SU-DHL-6 (cell line): ENCODE data around the gene IGFBPL1.

Source experiments
- H2AFZ ChIP-seq: fragments of 200-600 bp; sonication (generic); 2 replicates; pipeline ENCODE4 v1.6.1; 2014; ENCODE audit warnings: low read depth, mild to moderate bottlenecking, moderate library complexity, mixed read lengths, antibody characterized with exemption, low read length; ENCODE audit not compliant: severe bottlenecking
- H3F3A ChIP-seq: fragments of 200-600 bp; shearing (Covaris generic); 2 replicates; pipeline ENCODE4 v1.6.0; 2016; ENCODE audit warnings: antibody characterized with exemption, mild to moderate bottlenecking; ENCODE audit not compliant: insufficient read depth
- H3K27ac ChIP-seq: fragments of 200-600 bp; sonication (generic); 2 replicates; pipeline ENCODE4 v1.5.1; 2016; ENCODE audit warnings: low read depth, mild to moderate bottlenecking, low read length, moderate library complexity, mixed read lengths
- H3K27me3 ChIP-seq: fragments of 200-600 bp; sonication (generic), shearing (Covaris generic); 2 replicates; pipeline ENCODE4 v1.6.0; 2014; ENCODE audit warnings: mild to moderate bottlenecking, low read length
- H3K36me3 ChIP-seq: fragments of 200-600 bp; sonication (generic); 2 replicates; pipeline ENCODE4 v1.6.1; 2014; ENCODE audit warnings: mild to moderate bottlenecking, low read length, mixed read lengths
- H3K4me2 ChIP-seq: fragments of 300-600, 200-600 bp; shearing (Covaris generic), sonication (generic); 2 replicates; pipeline ENCODE4 v1.6.0; 2014; ENCODE audit warnings: low read length, low read depth, mild to moderate bottlenecking; ENCODE audit not compliant: poor library complexity, severe bottlenecking
- H3K4me3 ChIP-seq: fragments of 200-600 bp; sonication (generic); 2 replicates; pipeline ENCODE4 v1.5.1; 2014; ENCODE audit warnings: antibody characterized with exemption, low read length, mild to moderate bottlenecking, mixed read lengths; ENCODE audit not compliant: insufficient read depth, poor library complexity, severe bottlenecking
- H3K79me2 ChIP-seq: fragments of 200-600 bp; sonication (generic); 2 replicates; pipeline ENCODE4 v1.6.1; 2014; ENCODE audit warnings: mild to moderate bottlenecking, low read length, moderate library complexity; ENCODE audit not compliant: insufficient read depth
- H3K9ac ChIP-seq: fragments of 200-600 bp; sonication (generic); 2 replicates; pipeline ENCODE4 v1.7.0; 2014; ENCODE audit warnings: mild to moderate bottlenecking, low read length
- H3K9me2 ChIP-seq: fragments of 200-600 bp; sonication (generic); replicated peaks from 2 replicates; pipeline ENCODE4 v1.6.1; 2014; ENCODE audit warnings: low read length; ENCODE audit not compliant: insufficient read depth
- H3K9me3 ChIP-seq: fragments of 200-600 bp; sonication (generic); 2 replicates; pipeline ENCODE4 v1.6.1; 2014; ENCODE audit warnings: low read length, mixed read lengths; ENCODE audit not compliant: insufficient read depth
- H4K20me1 ChIP-seq: fragments of 200-600 bp; sonication (generic); 2 replicates; pipeline ENCODE4 v1.6.1; 2014; ENCODE audit warnings: low read depth, mild to moderate bottlenecking, antibody characterized with exemption, low read length, moderate library complexity, mixed read lengths
- EZH2phosphoT487 ChIP-seq: fragments of 200-600 bp; sonication (generic), shearing (Covaris generic); conservative IDR thresholded peaks from 2 replicates; pipeline ENCODE4 v1.6.1; 2018; ENCODE audit warnings: mild to moderate bottlenecking, antibody characterized with exemption, low read length, moderate library complexity, mixed read lengths
- TF ChIP-seq, protein P1 (sequence below): fragments of 200-600 bp; sonication (generic); IDR thresholded peaks from one replicate; pipeline ENCODE4 v1.5.1; 2017; ENCODE audit warnings: antibody characterized with exemption, mild to moderate bottlenecking, low read length, moderate library complexity; ENCODE audit not compliant: insufficient read depth, poor library complexity, severe bottlenecking

IGFBPL1 gene

DNA sequence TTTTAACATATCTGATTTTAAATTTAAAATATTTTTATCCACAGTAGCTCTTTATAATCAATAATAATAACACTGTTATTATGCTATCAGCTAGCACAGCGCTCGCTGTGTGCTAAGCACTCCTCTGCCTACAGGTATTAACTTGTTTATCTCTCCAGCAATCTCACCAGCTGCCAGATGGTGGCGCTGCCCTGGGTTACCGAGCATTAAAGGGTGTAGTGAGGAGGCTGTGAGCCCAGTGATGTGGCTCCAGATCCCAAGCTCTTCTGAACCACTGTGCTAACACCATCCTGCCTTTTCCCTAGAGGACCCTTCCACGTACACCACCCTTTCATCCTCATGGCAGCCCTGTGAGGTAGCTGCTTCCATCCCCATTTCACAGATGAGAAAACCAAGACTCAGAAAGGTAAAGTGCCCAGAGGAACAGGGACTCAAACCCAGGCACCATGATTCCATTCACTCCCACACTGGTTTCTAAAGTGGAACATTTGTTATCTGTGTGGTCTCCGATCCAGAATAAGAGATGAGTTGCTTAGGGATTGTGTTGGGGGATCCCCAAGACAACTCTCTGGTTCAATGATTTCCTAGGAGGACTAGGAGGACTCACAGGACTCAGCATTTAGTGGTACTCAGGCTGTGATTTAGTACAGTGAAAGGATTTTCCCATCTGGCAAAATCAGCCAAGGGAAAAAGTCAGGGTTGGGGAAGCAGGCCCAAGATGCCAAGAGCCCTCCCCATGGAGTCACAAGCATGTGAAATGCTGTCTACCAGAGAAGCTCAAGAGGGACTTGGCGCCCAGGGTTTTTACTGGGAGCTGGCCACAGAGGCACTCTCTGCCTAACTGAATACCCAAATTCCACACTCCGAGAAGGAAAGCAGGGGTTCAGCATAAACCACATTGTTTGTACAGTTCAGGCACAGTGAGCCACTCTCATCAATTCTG, 7.0 kb downstream of the IGFBPL1 start:
- Histone ChIP-seq H3K79me2 (no peaks in the 10 kb centered on the region), H3K27ac (no peak overlapping the region), H3K27me3 (no peaks in the 10 kb centered on the region), H3F3A (no peaks in the 10 kb centered on the region), H2AFZ (no peak overlapping the region), H3K9ac (no peak overlapping the region), H3K9me2 (no peaks in the 10 kb centered on the region), H3K4me2 (no peak overlapping the region), H4K20me1 (no peaks in the 10 kb centered on the region), H3K4me3 (no peak overlapping the region), H3K36me3 (no peaks in the 10 kb centered on the region), H3K9me3 (no peaks in the 10 kb centered on the region)
- no peak for TF ChIP-seq EZH2phosphoT487
- TF ChIP-seq, protein P1, sequence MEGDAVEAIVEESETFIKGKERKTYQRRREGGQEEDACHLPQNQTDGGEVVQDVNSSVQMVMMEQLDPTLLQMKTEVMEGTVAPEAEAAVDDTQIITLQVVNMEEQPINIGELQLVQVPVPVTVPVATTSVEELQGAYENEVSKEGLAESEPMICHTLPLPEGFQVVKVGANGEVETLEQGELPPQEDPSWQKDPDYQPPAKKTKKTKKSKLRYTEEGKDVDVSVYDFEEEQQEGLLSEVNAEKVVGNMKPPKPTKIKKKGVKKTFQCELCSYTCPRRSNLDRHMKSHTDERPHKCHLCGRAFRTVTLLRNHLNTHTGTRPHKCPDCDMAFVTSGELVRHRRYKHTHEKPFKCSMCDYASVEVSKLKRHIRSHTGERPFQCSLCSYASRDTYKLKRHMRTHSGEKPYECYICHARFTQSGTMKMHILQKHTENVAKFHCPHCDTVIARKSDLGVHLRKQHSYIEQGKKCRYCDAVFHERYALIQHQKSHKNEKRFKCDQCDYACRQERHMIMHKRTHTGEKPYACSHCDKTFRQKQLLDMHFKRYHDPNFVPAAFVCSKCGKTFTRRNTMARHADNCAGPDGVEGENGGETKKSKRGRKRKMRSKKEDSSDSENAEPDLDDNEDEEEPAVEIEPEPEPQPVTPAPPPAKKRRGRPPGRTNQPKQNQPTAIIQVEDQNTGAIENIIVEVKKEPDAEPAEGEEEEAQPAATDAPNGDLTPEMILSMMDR = peak; percentile 52

DNA sequence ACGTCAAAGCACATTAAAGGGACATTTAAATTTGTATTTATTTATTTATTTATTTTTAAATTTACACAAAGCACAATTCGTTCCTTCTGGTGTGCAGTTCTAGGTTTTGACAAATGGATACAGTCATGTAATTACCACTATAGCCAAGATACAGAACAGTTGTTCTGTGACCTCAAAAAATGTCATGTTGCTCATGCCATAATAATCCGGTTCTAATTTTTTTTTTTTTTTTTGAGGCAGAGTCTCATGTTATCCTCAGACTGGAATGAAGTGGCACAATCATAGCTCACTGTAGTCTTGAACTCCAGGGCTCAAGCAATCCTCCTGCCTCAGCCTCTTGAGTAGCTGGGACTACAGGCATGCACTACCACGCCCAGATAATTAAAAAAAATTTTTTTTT, 7.8 kb downstream of the IGFBPL1 start:
- Histone ChIP-seq H3K36me3 (no peaks in the 10 kb centered on the region), H3K27me3 (no peaks in the 10 kb centered on the region), H3F3A (no peaks in the 10 kb centered on the region), H3K4me3 (no peak overlapping the region), H3K9me3 (no peaks in the 10 kb centered on the region), H3K9ac (no peak overlapping the region), H4K20me1 (no peaks in the 10 kb centered on the region), H2AFZ (no peak overlapping the region), H3K9me2 (no peaks in the 10 kb centered on the region), H3K79me2 (no peaks in the 10 kb centered on the region), H3K27ac (no peak overlapping the region), H3K4me2 (no peak overlapping the region)
- no peak for TF ChIP-seq EZH2phosphoT487
- TF ChIP-seq, protein P1 = no peak

DNA sequence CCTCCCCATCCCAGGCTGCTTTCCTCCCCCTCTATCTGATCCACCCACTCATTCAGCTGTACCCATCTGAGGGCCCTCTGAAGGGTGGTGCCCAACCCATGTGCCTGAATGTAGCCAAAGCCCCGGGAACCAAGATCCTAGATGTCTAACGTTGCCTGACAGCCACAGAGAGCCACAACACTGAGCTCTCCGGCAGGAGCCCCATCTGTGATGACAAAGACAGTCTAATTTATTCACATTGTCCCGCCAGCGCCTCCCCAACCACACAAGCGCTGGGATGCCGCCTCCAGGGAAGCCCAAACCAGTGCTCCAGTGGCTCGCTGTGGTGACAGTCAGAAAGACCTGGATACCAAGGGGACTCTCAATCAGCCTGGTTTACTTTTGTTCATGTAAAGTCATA, 8.4 kb downstream of the IGFBPL1 start:
- Histone ChIP-seq H3K4me3 (no peak overlapping the region), H3K27ac (no peak overlapping the region), H3K9me3 (no peaks in the 10 kb centered on the region), H3K79me2 (no peaks in the 10 kb centered on the region), H3K27me3 (no peaks in the 10 kb centered on the region), H4K20me1 (no peaks in the 10 kb centered on the region), H3K36me3 (no peaks in the 10 kb centered on the region), H2AFZ (no peak overlapping the region), H3K9ac (no peak overlapping the region), H3K9me2 (no peaks in the 10 kb centered on the region), H3K4me2 (no peak overlapping the region), H3F3A (no peaks in the 10 kb centered on the region)
- TF ChIP-seq, protein P1 = no peak
- no peak for TF ChIP-seq EZH2phosphoT487
